Activated naive CD8-positive, alpha-beta T cell treated with anti-CD3 and anti-CD28 coated beads for 36 hours (primary cell): ENCODE data around the gene RALGPS1. TPM values are rescaled to one million over a fixed set of nuclear protein-coding genes. Genes with fewer than 3 reads are reported as not detected.

Experiments
- DNase-seq: peaks from one replicate; pipeline ENCODE4 v3.0.0; 2021
- H3K27ac Mint-ChIP-seq: one replicate; pipeline ENCODE4 v1.8.0; 2022; ENCODE audit warnings: mild to moderate bottlenecking, moderate library complexity, mixed read lengths
- H3K27me3 Mint-ChIP-seq: one replicate; pipeline ENCODE4 v1.8.0; 2022; ENCODE audit warnings: mild to moderate bottlenecking, mixed read lengths
- H3K36me3 Mint-ChIP-seq: one replicate; pipeline ENCODE4 v1.8.0; 2021; ENCODE audit warnings: mild to moderate bottlenecking, mixed read lengths
- H3K4me1 Mint-ChIP-seq: one replicate; pipeline ENCODE4 v1.8.0; 2021; ENCODE audit warnings: mixed read lengths
- H3K4me3 Mint-ChIP-seq: one replicate; pipeline ENCODE4 v1.8.0; 2022; ENCODE audit warnings: mild to moderate bottlenecking, moderate library complexity, mixed read lengths
- H3K9me3 Mint-ChIP-seq: one replicate; pipeline ENCODE4 v1.8.0; 2022; ENCODE audit warnings: mixed read lengths
- total RNA-seq, 2 experiments: library from RNA; stranded (reverse); gene quantifications; one replicate each; pipeline ENCODE4 v1.2.3, GENCODE V29; 2021

Gene RALGPS1
- total RNA-seq, 2 experiments from 2014 or later, result 0.56 to 1.1 TPM

- DNase-seq, result no peak
- H3K4me3 Mint-ChIP-seq, result no peak overlapping the region
These were observed 245.5 kb downstream of the RALGPS1 start for GRCh38 chr9:127159949-127160610.

GRCh38 chr9:127161081-127161624 is 246.6 kb downstream of the RALGPS1 start:
- Mint-ChIP-seq H3K9me3 (no peaks in the 10 kb centered on the region), H3K4me3 (no peak overlapping the region)

More at GRCh38 chr9:127159949-127160610, 245.5 kb downstream of the RALGPS1 start:
- Mint-ChIP-seq H3K27ac (no peak overlapping the region), H3K9me3 (no peaks in the 10 kb centered on the region), H3K4me1 (peaks cover 9% of the 10 kb centered on the region), H3K27me3 (no peaks in the 10 kb centered on the region), H3K36me3 (no peaks in the 10 kb centered on the region)

GRCh38 chr9:127162046-127162863 is 247.7 kb downstream of the RALGPS1 start:
- Mint-ChIP-seq H3K9me3 (no peaks in the 10 kb centered on the region), H3K27me3 (no peaks in the 10 kb centered on the region), H3K4me1 (peaks cover 9% of the 10 kb centered on the region), H3K27ac (no peak overlapping the region), H3K4me3 (no peak overlapping the region), H3K36me3 (peaks cover 2% of the 10 kb centered on the region)
- DNase-seq, result no peak

More at GRCh38 chr9:127161081-127161624, 246.6 kb downstream of the RALGPS1 start:
- no peak overlapping the region for H3K27ac Mint-ChIP-seq
- no peaks in the 10 kb centered on the region for H3K27me3 Mint-ChIP-seq
- no peak for DNase-seq
- H3K36me3 Mint-ChIP-seq, result no peaks in the 10 kb centered on the region
- peaks cover 9% of the 10 kb centered on the region for H3K4me1 Mint-ChIP-seq

GRCh38 chr9:127162864-127163365 is 248.3 kb downstream of the RALGPS1 start:
- H3K4me1 Mint-ChIP-seq, result peaks cover 9% of the 10 kb centered on the region
- H3K27me3 Mint-ChIP-seq, result no peaks in the 10 kb centered on the region
- H3K9me3 Mint-ChIP-seq, result no peaks in the 10 kb centered on the region
- H3K36me3 Mint-ChIP-seq, result peaks cover 2% of the 10 kb centered on the region
- no peak overlapping the region for H3K4me3 Mint-ChIP-seq
- DNase-seq, result no peak
- no peak overlapping the region for H3K27ac Mint-ChIP-seq

GRCh38 chr9:127163409-127163808 is 248.8 kb downstream of the RALGPS1 start:
- Mint-ChIP-seq H3K9me3 (no peaks in the 10 kb centered on the region), H3K4me1 (peaks cover 9% of the 10 kb centered on the region), H3K27me3 (no peaks in the 10 kb centered on the region), H3K27ac (no peak overlapping the region), H3K4me3 (no peak overlapping the region), H3K36me3 (peaks cover 2% of the 10 kb centered on the region)
- no peak for DNase-seq

GRCh38 chr9:127165116-127165515 is 250.5 kb downstream of the RALGPS1 start:
- Mint-ChIP-seq H3K27ac (no peak overlapping the region), H3K4me1 (peaks cover 9% of the 10 kb centered on the region), H3K27me3 (no peaks in the 10 kb centered on the region), H3K36me3 (peaks cover 2% of the 10 kb centered on the region), H3K4me3 (no peak overlapping the region), H3K9me3 (no peaks in the 10 kb centered on the region)
- DNase-seq, result no peak

- Mint-ChIP-seq H3K9me3 (no peaks in the 10 kb centered on the region), H3K27ac (no peak overlapping the region), H3K4me3 (no peak overlapping the region), H3K4me1 (peaks cover 9% of the 10 kb centered on the region), H3K36me3 (peaks cover 2% of the 10 kb centered on the region), H3K27me3 (no peaks in the 10 kb centered on the region)
- DNase-seq, result no peak
These were observed 251.5 kb downstream of the RALGPS1 start for GRCh38 chr9:127166111-127166510.

- no peaks in the 10 kb centered on the region for H3K9me3 Mint-ChIP-seq
- H3K27ac Mint-ChIP-seq, result no peak overlapping the region
- DNase-seq, result no peak
- H3K27me3 Mint-ChIP-seq, result no peaks in the 10 kb centered on the region
- H3K4me3 Mint-ChIP-seq, result no peak overlapping the region
- peaks cover 2% of the 10 kb centered on the region for H3K36me3 Mint-ChIP-seq
- peaks cover 9% of the 10 kb centered on the region for H3K4me1 Mint-ChIP-seq
These were observed 252.3 kb downstream of the RALGPS1 start for GRCh38 chr9:127166651-127167524.

- H3K4me1 Mint-ChIP-seq, result peaks cover 7% of the 10 kb centered on the region
- H3K27me3 Mint-ChIP-seq, result no peaks in the 10 kb centered on the region
- no peaks in the 10 kb centered on the region for H3K9me3 Mint-ChIP-seq
- peaks cover 2% of the 10 kb centered on the region for H3K36me3 Mint-ChIP-seq
- no peak overlapping the region for H3K4me3 Mint-ChIP-seq
- no peak for DNase-seq
- H3K27ac Mint-ChIP-seq, result no peak overlapping the region
These were observed 253.2 kb downstream of the RALGPS1 start for GRCh38 chr9:127167560-127168326.

GRCh38 chr9:127168756-127169574 is 254.4 kb downstream of the RALGPS1 start:
- Mint-ChIP-seq H3K27ac (no peak overlapping the region), H3K27me3 (no peaks in the 10 kb centered on the region), H3K9me3 (no peaks in the 10 kb centered on the region), H3K4me1 (no peaks in the 10 kb centered on the region), H3K4me3 (no peak overlapping the region), H3K36me3 (peaks cover 2% of the 10 kb centered on the region)
- DNase-seq, result no peak

GRCh38 chr9:127169575-127169883 is 254.9 kb downstream of the RALGPS1 start:
- H3K27ac Mint-ChIP-seq, result no peak overlapping the region
- no peak overlapping the region for H3K4me3 Mint-ChIP-seq
- H3K27me3 Mint-ChIP-seq, result no peaks in the 10 kb centered on the region
- H3K9me3 Mint-ChIP-seq, result no peaks in the 10 kb centered on the region
- no peaks in the 10 kb centered on the region for H3K4me1 Mint-ChIP-seq
- no peak for DNase-seq
- H3K36me3 Mint-ChIP-seq, result peaks cover 2% of the 10 kb centered on the region

- no peak overlapping the region for H3K27ac Mint-ChIP-seq
- no peaks in the 10 kb centered on the region for H3K27me3 Mint-ChIP-seq
- H3K4me3 Mint-ChIP-seq, result no peak overlapping the region
- DNase-seq, result no peak
- no peaks in the 10 kb centered on the region for H3K9me3 Mint-ChIP-seq
- peaks cover 2% of the 10 kb centered on the region for H3K36me3 Mint-ChIP-seq
- H3K4me1 Mint-ChIP-seq, result no peaks in the 10 kb centered on the region
These were observed 255.5 kb downstream of the RALGPS1 start for GRCh38 chr9:127170103-127170502.

- H3K9me3 Mint-ChIP-seq, result no peaks in the 10 kb centered on the region
- no peak for DNase-seq
- H3K4me1 Mint-ChIP-seq, result no peaks in the 10 kb centered on the region
- no peaks in the 10 kb centered on the region for H3K27me3 Mint-ChIP-seq
- peaks cover 2% of the 10 kb centered on the region for H3K36me3 Mint-ChIP-seq
- H3K27ac Mint-ChIP-seq, result no peak overlapping the region
- H3K4me3 Mint-ChIP-seq, result no peak overlapping the region
These were observed 256.1 kb downstream of the RALGPS1 start for GRCh38 chr9:127170652-127171051.
